Posterior cingulate gyrus (tissue), 11 donors: ENCODE measurements around the gene RSRC1.
A peak's percentile ranks its signal among the peaks of the same experiment; 100 is the strongest.

Source experiments
- DNase-seq, 10 donors: peaks; one replicate each; pipeline versions ENCODE4 v3.0.0 to v3.0.0-alpha.2; 2020 to 2021; ENCODE audit warnings: mixed read lengths in 3 of 10
- intact Hi-C: fragments of 100-400 bp; cut with DNase I; formaldehyde crosslinking; loops from one replicate; pipeline ENCODE4 v1.15.1; 2023

The RSRC1 gene

DNA sequence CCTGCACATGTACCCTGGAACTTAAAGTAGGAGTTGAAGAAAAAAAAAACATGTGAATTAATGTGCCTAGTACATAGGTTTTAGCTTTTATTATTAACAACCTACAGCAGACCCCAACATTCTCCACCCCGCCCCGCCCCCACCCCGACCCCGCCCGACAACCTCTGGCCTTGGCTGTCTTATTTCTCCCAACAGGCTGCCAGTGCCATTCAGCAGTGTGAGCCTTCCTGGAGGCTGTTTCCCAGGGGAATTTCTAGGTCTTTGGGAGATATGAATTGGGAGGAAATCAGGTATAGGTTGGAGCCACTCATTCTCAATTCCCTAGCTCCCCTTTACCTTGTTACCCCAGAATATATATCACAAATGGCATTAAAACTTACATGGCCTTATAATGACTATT is 452.8 kb downstream of the RSRC1 start:
- intact Hi-C loops: no loop called here
- DNase-seq: no peak

DNA sequence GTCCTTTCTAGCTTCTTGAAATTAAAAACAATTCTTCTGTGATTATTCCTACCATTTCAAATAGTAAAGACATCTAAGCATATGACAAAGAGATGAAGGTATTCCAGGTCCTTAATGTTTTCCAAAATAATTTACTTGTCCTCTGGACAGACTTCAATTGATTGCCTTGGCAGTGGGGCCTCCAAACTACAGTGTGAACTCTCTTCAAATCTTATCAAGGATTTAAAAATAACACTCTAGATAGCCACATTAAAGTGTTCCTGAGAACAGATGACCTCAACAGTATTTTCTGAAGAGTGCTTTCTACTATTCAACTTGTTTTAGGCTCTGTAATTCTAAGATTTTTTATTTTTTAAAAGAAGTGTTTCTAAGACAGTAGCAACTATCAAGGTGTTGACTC is 453.2 kb downstream of the RSRC1 start:
- DNase-seq: no peak
- intact Hi-C loops: no loop called here

DNA sequence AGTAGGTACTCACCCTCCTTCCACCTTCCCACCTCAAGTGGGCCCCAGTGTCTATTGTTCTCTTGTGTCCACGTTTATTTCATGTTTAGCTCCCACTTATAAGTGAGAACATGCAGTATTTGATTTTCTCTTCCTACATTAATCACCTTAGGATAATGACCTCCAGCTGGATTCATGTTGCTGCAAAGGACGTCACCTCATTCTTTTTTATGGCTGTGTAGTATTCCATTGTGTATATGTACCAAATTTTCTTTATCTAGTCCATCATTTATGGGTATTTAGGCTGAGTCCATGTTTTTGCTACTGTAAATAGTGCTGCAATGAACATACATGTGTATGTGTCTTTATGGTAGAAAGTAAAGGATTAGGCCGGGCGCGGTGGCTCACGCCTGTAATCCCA is 455.2 kb downstream of the RSRC1 start:
- intact Hi-C loops: no loop called here
- no peak for DNase-seq

DNA sequence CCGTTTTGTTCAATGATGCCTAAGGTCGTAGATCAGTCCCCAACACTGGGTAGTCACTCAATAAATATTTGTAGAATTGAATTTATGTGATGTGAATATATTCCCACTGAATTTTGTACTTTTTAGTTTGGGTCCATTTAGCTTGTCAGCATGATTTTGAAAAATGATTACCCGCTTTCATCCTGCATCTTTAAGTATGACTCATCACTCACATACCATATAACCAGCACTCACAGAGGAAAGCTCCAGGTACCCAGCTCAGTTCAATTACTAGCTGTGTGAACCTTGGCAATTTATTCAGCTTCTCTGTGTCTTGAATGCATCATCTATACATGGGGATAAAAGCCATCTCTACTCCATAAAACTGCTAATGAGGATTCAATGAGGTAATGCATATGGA is 458.9 kb downstream of the RSRC1 start:
- no peak for DNase-seq
- intact Hi-C loops: no loop called here

DNA sequence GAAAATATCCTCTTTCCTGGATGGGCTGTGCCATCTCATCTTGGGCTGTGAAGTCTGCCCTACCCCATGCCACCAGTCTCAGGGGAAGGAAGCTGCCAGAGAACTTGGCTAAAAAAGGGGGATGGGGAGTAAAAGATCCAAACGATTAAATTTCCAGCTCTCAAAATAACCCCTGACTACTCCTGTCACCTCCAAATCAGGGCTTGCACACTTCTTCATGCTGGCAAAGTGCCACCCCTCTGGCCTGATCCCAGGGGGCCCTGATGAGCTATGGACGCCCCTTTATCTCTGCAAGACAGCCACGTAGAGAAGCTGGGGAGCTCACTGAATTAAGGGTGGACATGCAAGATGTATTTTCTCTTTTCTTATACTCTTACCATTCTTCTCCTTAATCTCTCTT is 459.9 kb downstream of the RSRC1 start:
- no peak for DNase-seq
- intact Hi-C loops: loop anchor here (10.0 kb wide), 1 partner anchor 75 kb away; the partner anchor contains the start of gene GFM1

DNA sequence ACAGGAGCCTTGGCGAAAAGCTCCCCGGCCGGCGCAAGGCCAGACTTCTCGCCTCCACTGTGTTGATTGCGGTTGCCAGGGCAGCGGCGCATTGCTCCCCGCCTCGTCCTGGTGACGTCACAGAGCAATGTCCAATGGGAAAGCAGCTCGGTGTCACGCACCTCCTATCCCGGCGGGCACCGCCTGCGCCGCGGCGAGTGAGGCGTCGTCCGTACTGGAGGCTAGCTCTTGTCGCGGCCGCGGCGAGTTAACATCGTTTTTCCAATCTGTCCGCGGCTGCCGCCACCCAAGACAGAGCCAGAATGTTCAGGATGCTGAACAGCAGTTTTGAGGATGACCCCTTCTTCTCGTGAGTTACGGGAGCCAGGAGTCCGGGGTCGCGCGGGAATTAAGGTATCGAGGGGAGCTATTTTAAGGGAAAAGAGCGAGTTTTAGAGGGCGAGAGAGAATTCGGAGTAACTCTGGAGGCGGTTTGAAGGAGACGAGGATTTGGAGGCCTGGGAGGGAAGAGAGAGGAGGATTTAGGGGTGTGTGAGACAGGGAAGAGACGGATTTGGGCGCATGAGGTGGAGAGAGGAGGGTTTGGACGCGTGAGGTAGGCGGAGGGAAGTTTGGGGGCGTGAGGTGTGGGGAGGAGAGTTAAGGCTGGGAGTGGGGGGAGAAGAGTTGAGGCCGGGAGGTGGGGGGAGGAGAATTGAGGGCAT is 461.3 kb downstream of the RSRC1 start, which contains the start of gene MLF1:
Gene MLF1, plus strand, starts transcription at position 196 of the 704 bp plus-strand sequence. Its CDS starts 107 bp downstream, at position 303.
- intact Hi-C loops: loop anchor here (10.0 kb wide), 1 partner anchor 74 kb away; the partner anchor contains the start of gene GFM1

DNA sequence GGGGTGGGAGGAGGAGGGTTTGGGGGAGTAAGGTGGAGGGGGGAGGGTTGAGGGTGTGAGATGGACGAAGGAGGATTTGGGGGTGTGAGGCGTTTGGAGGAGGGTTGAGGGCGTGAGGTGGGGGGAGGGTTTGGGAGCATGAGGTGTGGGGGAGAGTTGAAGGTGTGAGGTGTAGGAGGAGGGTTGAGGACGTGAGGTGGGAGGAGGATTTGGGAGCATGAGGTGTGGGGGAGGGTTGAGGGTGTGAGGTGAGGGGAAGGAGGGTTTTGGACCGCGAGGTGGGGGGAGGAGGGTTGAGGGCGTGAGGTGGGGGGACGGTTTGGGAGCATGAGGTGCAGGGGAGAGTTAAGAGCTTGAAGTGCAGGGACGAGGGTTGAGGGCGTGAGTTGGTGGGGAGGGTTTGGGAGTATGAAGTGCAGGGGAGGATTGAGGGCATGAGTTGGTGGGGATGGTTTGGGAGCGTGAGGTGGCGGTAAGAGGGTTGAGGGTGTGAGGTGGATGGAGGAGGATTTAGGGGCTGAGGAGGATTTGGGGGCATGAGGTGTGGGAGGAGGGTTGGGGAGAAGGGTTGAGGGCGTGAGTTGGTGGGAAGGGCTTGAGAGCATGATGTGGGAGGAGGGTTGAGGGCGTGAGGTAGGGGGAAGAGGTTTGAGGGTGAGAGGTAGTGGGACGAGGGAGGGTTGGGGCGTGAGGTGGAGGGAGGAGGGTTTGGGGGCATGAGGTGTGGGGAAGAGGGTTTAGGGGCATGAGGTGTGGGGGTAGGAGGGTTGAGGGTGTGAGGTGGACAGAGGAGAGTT is 462.3 kb downstream of the RSRC1 start:
- DNase-seq: peak in 1 of 10 donors; percentile 51
- intact Hi-C loops: loop anchor here (10.0 kb wide), 1 partner anchor 73 kb away; the partner anchor contains the start of gene GFM1

More for the DNA sequence above, 461.3 kb downstream of the RSRC1 start, which contains the start of gene MLF1:
- DNase-seq: peak; percentile 93 to 100 (median 98)

DNA sequence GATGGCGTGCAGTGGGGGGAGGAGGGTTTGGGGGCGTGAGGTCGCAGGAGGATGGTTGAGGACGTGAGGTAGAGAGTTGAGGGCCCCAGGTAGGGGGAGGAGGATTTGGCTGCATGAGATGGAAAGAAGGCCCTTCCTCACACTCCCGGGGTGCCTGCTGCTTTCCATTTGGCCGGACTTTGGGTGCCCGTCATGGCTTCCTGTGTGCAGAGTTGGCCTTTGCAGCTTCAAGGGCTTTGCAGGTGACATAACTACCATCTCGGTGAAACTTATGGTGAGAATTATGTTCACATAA is 462.8 kb downstream of the RSRC1 start:
- intact Hi-C loops: loop anchor here (10.0 kb wide), 1 partner anchor 72 kb away; the partner anchor contains the start of gene GFM1
- DNase-seq: peak in 1 of 10 donors; percentile 52

DNA sequence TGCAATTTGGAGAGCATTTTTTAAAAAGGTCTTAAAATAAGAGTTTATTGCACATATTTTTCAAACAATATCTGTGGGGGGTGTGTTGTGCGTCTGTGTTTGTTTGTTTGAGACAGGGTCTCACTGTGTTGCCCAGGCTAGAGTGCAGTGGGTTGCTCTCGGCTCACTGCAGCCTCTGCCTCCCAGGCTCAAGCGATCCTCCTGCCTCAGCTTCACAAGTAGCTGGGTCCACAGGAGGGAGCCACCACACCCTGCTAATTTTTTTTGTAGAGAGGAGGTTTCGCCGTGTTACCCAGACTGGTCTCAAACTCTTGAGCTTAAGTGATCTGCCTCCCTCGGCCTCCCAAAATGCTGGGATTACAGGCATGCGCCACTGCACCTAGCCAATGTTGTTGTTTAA is 463.8 kb downstream of the RSRC1 start:
- intact Hi-C loops: loop anchor here (10.0 kb wide), 1 partner anchor 71 kb away; the partner anchor contains the start of gene GFM1
- peak in 1 of 10 donors; percentile 58 for DNase-seq

DNA sequence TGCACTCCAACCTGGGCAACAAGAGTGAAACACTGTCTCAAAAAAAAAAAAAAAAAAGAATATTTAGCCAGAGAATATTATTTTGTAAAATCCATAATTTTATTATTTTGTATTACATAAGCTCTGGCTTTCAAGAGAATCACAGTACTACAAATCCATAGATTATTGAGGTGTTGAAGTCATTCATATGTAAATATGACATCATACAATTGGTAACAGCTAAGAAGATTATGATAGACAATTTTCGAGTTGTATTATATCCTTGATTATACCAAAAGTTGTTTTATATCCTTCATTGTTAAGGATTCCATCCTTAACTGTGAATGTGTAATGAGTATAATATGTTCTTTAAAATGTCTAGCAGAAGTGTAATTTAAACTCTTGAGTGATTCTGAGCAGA is 464.8 kb downstream of the RSRC1 start:
- intact Hi-C loops: loop anchor here (10.0 kb wide), 1 partner anchor 70 kb away; the partner anchor contains the start of gene GFM1
- no peak for DNase-seq

DNA sequence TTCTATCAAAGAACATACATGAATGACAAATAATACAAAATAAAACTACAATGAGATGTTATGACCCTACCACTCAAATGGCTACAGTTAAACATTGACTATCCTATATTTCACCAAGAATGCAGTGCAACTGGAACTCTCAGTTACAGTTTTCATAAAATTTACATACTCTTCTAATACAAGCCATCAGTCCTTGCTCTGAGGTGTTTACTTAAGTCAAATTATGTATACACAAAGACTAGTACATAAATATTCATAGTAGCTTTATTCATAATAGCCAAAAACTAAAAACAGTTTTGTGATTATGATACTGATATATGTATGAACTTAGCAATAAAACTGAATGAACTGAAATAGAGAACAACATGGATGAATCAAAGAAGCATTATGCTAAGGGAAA is 480.3 kb downstream of the RSRC1 start:
- intact Hi-C loops: no loop called here
- no peak for DNase-seq
